8988T (cell line): Measurements from ENCODE around the gene ATXN10.
"Not testable (repeated sequence)": the region's sequence is repeated elsewhere in the genome, so short reads cannot be mapped to it uniquely, and the experiment has no call there.

Experiments used
- DNase-seq: peaks from one replicate; pipeline ENCODE4 v3.0.0; 2011

The ATXN10 gene

GRCh38 chr22:45644714-45645113 lies 26.9 kb upstream of the ATXN10 start:
- no peak for DNase-seq

GRCh38 chr22:45645150-45645525 lies 26.5 kb upstream of the ATXN10 start:
- no peak for DNase-seq

- DNase-seq = peak; percentile 67
These were observed 25.9 kb upstream of the ATXN10 start for GRCh38 chr22:45645526-45646414.

GRCh38 chr22:45647532-45648225 lies 24.0 kb upstream of the ATXN10 start:
- DNase-seq = no peak

GRCh38 chr22:45648301-45649117 lies 23.1 kb upstream of the ATXN10 start:
- no peak for DNase-seq

GRCh38 chr22:45649809-45650208 lies 21.8 kb upstream of the ATXN10 start:
- DNase-seq = no peak

- DNase-seq = no peak
These were observed 20.9 kb upstream of the ATXN10 start for GRCh38 chr22:45650721-45651120.

- DNase-seq = no peak
These were observed 19.6 kb upstream of the ATXN10 start for GRCh38 chr22:45651931-45652528.

GRCh38 chr22:45656577-45656976 lies 15.1 kb upstream of the ATXN10 start:
- DNase-seq = no peak

GRCh38 chr22:45657701-45658100 lies 13.9 kb upstream of the ATXN10 start:
- no peak for DNase-seq

- DNase-seq = no peak
These were observed 7.4 kb upstream of the ATXN10 start for GRCh38 chr22:45664136-45664646.

- no peak for DNase-seq
These were observed 4.1 kb upstream of the ATXN10 start for GRCh38 chr22:45667486-45667885.

- not testable (repeated sequence) for DNase-seq
These were observed 1.3 kb upstream of the ATXN10 start for GRCh38 chr22:45670363-45670762.

- DNase-seq = no peak
These were observed 452 bp upstream of the ATXN10 start for GRCh38 chr22:45670981-45671782.

GRCh38 chr22:45672564-45673481 lies 1.2 kb downstream of the ATXN10 start:
- no peak for DNase-seq

- DNase-seq = no peak
These were observed 2.0 kb downstream of the ATXN10 start for GRCh38 chr22:45673482-45674175.

- no peak for DNase-seq
These were observed 4.4 kb downstream of the ATXN10 start for GRCh38 chr22:45676024-45676423.

GRCh38 chr22:45677063-45677462 lies 5.4 kb downstream of the ATXN10 start:
- DNase-seq = no peak

- no peak for DNase-seq
These were observed 7.6 kb downstream of the ATXN10 start for GRCh38 chr22:45678961-45679912.
